H9 (cell line): ENCODE measurements around the gene PLIN3. TPM values are rescaled to one million over a fixed set of nuclear protein-coding genes. Genes with fewer than 3 reads are reported as not detected.
"Not testable (repeated sequence)": the region's sequence is repeated elsewhere in the genome, so short reads cannot be mapped to it uniquely, and the experiment has no call there.

Source experiments
- DNase-seq: peaks from one replicate; pipeline ENCODE4 v3.0.0-alpha.2; 2017
- H2AFZ ChIP-seq: one replicate; pipeline ENCODE4 v1.6.1; 2013; ENCODE audit warnings: mild to moderate bottlenecking, low read length, control low read depth, moderate library complexity
- H2AK5ac ChIP-seq: 2 replicates; pipeline ENCODE4 v1.6.1; 2013; ENCODE audit warnings: low read length, control low read depth, mixed read lengths; ENCODE audit not compliant: insufficient read length
- H2BK120ac ChIP-seq: one replicate; pipeline ENCODE4 v1.6.1; 2013; ENCODE audit warnings: low read depth, mild to moderate bottlenecking, low read length, control low read depth, inconsistent platforms; ENCODE audit not compliant: poor library complexity, severe bottlenecking
- H2BK12ac ChIP-seq: 2 replicates; pipeline ENCODE4 v1.6.1; 2013; ENCODE audit warnings: low read length, control low read depth, mixed read lengths, low read depth; ENCODE audit not compliant: insufficient read length
- H2BK15ac ChIP-seq: 2 replicates; pipeline ENCODE4 v1.6.1; 2013; ENCODE audit warnings: low read depth, low read length, control low read depth
- H2BK20ac ChIP-seq: one replicate; pipeline ENCODE4 v1.6.1; 2013; ENCODE audit warnings: low read depth, mild to moderate bottlenecking, low read length, control low read depth, inconsistent platforms; ENCODE audit not compliant: poor library complexity, severe bottlenecking
- H2BK5ac ChIP-seq: 2 replicates; pipeline ENCODE4 v1.6.1; 2013; ENCODE audit warnings: low read length, control low read depth, mixed read lengths; ENCODE audit not compliant: insufficient read length
- H3K14ac ChIP-seq: 2 replicates; pipeline ENCODE4 v1.6.1; 2013; ENCODE audit warnings: low read length, control low read depth; ENCODE audit not compliant: insufficient read depth
- H3K18ac ChIP-seq: 2 replicates; pipeline ENCODE4 v1.6.1; 2013; ENCODE audit warnings: low read depth, mild to moderate bottlenecking, mixed read lengths, low read length, control low read depth; ENCODE audit not compliant: insufficient read length
- H3K23ac ChIP-seq: 2 replicates; pipeline ENCODE4 v1.6.1; 2013; ENCODE audit warnings: low read length, control low read depth, mixed read lengths, low read depth; ENCODE audit not compliant: insufficient read length
- H3K23me2 ChIP-seq: 2 replicates; pipeline ENCODE4 v1.6.1; 2013; ENCODE audit warnings: low read depth, mild to moderate bottlenecking, mixed read lengths, low read length, control low read depth; ENCODE audit not compliant: insufficient read length, poor library complexity, severe bottlenecking
- H3K27ac ChIP-seq: 2 replicates; pipeline ENCODE4 v1.5.1; 2013; ENCODE audit warnings: low read length, control low read depth, mixed read lengths, low read depth; ENCODE audit not compliant: insufficient read length
- H3K27me3 ChIP-seq: 2 replicates; pipeline ENCODE4 v1.6.1; 2013; ENCODE audit warnings: low read length, control low read depth, inconsistent platforms; ENCODE audit not compliant: insufficient read depth
- H3K4ac ChIP-seq: 2 replicates; pipeline ENCODE4 v1.6.1; 2013; ENCODE audit warnings: low read depth, mild to moderate bottlenecking, control low read depth, inconsistent platforms, low read length, moderate library complexity
- H3K4me1 ChIP-seq: 2 replicates; pipeline ENCODE4 v1.6.1; 2013; ENCODE audit warnings: low read length, control low read depth, inconsistent platforms; ENCODE audit not compliant: insufficient read depth
- H3K4me2 ChIP-seq: 2 replicates; pipeline ENCODE4 v1.6.1; 2013; ENCODE audit warnings: low read length, control low read depth, mixed read lengths; ENCODE audit not compliant: insufficient read length, insufficient read depth
- H3K56ac ChIP-seq: 2 replicates; pipeline ENCODE4 v1.6.1; 2013; ENCODE audit warnings: low read depth, mild to moderate bottlenecking, mixed read lengths, low read length, control low read depth; ENCODE audit not compliant: insufficient read length
- H3K79me1 ChIP-seq: 2 replicates; pipeline ENCODE4 v1.6.1; 2013; ENCODE audit warnings: low read depth, mild to moderate bottlenecking, moderate library complexity, low read length, control low read depth, inconsistent platforms; ENCODE audit not compliant: insufficient read depth, poor library complexity, severe bottlenecking
- H3K79me2 ChIP-seq: 2 replicates; pipeline ENCODE4 v1.6.1; 2013; ENCODE audit warnings: low read length, control low read depth, inconsistent platforms; ENCODE audit not compliant: insufficient read depth
- H3K9ac ChIP-seq: 2 replicates; pipeline ENCODE4 v1.6.1; 2013; ENCODE audit warnings: low read length, control low read depth, mixed read lengths; ENCODE audit not compliant: insufficient read length; ENCODE audit errors: extremely low read depth
- H3K9me3 ChIP-seq: one replicate; pipeline ENCODE4 v1.6.1; 2013; ENCODE audit warnings: low read depth, low read length, inconsistent platforms; ENCODE audit not compliant: control insufficient read depth
- H3T11ph ChIP-seq: one replicate; pipeline ENCODE4 v1.6.1; 2013; ENCODE audit warnings: mild to moderate bottlenecking, low read length, control low read depth, inconsistent platforms
- H4K20me1 ChIP-seq: one replicate; pipeline ENCODE4 v1.6.1; 2013; ENCODE audit not compliant: control insufficient read depth, insufficient read length, insufficient read depth
- H4K5ac ChIP-seq: 2 replicates; pipeline ENCODE4 v1.6.1; 2013; ENCODE audit warnings: low read depth, mild to moderate bottlenecking, mixed read lengths, low read length, control low read depth; ENCODE audit not compliant: insufficient read length
- H4K8ac ChIP-seq: replicated peaks from 2 replicates; pipeline ENCODE4 v1.6.1; 2013; ENCODE audit warnings: low read length, control low read depth, mixed read lengths, low read depth; ENCODE audit not compliant: insufficient read length
- H4K91ac ChIP-seq: 2 replicates; pipeline ENCODE4 v1.6.1; 2013; ENCODE audit warnings: low read depth, mild to moderate bottlenecking, moderate library complexity, mixed read lengths, low read length, control low read depth; ENCODE audit not compliant: insufficient read length
- H3K27ac Mint-ChIP-seq, 3 experiments: 2 replicates in 2 of 3; 3 replicates in 1 of 3; pipeline ENCODE4 v1.8.0; 2020 to 2021; ENCODE audit warnings: mixed read lengths in 3 of 3, mild to moderate bottlenecking in 1 of 3, moderate library complexity in 1 of 3
- H3K27me3 Mint-ChIP-seq: 2 replicates; pipeline ENCODE4 v1.8.0; 2021; ENCODE audit warnings: low read depth, mild to moderate bottlenecking, moderate library complexity, mixed read lengths
- H3K36me3 Mint-ChIP-seq, 3 experiments: 2 replicates in 2 of 3; 3 replicates in 1 of 3; pipeline ENCODE4 v1.8.0; 2020 to 2021; ENCODE audit warnings: low read depth in 3 of 3, mixed read lengths in 3 of 3; ENCODE audit not compliant: insufficient read depth in 1 of 3
- H3K4me1 Mint-ChIP-seq, 2 experiments: 2 replicates each; pipeline ENCODE4 v1.8.0; 2020; ENCODE audit warnings: mixed read lengths in 2 of 2
- H3K4me3 Mint-ChIP-seq, 2 experiments: 2 replicates in 1 of 2; 3 replicates in 1 of 2; pipeline ENCODE4 v1.8.0; 2020 to 2021; ENCODE audit warnings: mild to moderate bottlenecking in 2 of 2, mixed read lengths in 2 of 2, moderate library complexity in 1 of 2
- H3K9me3 Mint-ChIP-seq, 2 experiments: 2 replicates in 1 of 2; 3 replicates in 1 of 2; pipeline ENCODE4 v1.8.0; 2020; ENCODE audit warnings: mild to moderate bottlenecking in 2 of 2, mixed read lengths in 2 of 2, moderate library complexity in 1 of 2
- WGBS: extraction: QIAGEN DNeasy Blood & Tissue Kit; methylation state at CpG from one replicate; pipeline ENCODE4 v1.1.7; 2013; ENCODE audit warnings: missing lambda C conversion rate, low lambda C conversion rate, mixed read lengths; ENCODE audit not compliant: insufficient read length; ENCODE audit errors: extremely low coverage; 5-methylcytosine and 5-hydroxymethylcytosine counted together
- total RNA-seq: library from RNA; stranded (reverse); gene quantifications from 2 replicates; pipeline ENCODE4 v1.2.1, GENCODE V29; 2021

The PLIN3 gene
- total RNA-seq, 1 experiment from 2014 or later = 61.8 TPM

GRCh38 chr19:4853506-4853905 is 14.0 kb downstream of the PLIN3 start:
- H3K36me3 Mint-ChIP-seq = peaks cover 12 to 51% (median 50%) of the 10 kb centered on the region in 3 experiments; a peak in 6 of 7 replicates
- H4K20me1 ChIP-seq, H3K4me1 Mint-ChIP-seq, H3K27ac ChIP-seq, H3K79me2 ChIP-seq, H2AK5ac ChIP-seq, H3K14ac ChIP-seq, H3K9me3 ChIP-seq, H3K4me3 Mint-ChIP-seq, H2AFZ ChIP-seq, H3K18ac ChIP-seq, H2BK5ac ChIP-seq, H3K4ac ChIP-seq, H2BK20ac ChIP-seq, H3K27me3 ChIP-seq, H3K4me2 ChIP-seq, H4K5ac ChIP-seq, H3K79me1 ChIP-seq, H2BK120ac ChIP-seq, H4K8ac ChIP-seq, H3K56ac ChIP-seq, H3K4me1 ChIP-seq, H2BK15ac ChIP-seq, H3T11ph ChIP-seq, H3K23me2 ChIP-seq, H3K27ac Mint-ChIP-seq, H3K9ac ChIP-seq, DNase-seq, H3K23ac ChIP-seq, H4K91ac ChIP-seq, H2BK12ac ChIP-seq, H3K27me3 Mint-ChIP-seq, H3K9me3 Mint-ChIP-seq: not testable (repeated sequence)
- no CpG with 5 or more reads among the region's 8 CpGs for WGBS
